ENCODE results near the gene CTSD.

- TF ChIP-seq CTCF (IDR thresholded peaks at IDR 0.05; ENCODE audit: control extremely low read depth in 1 of 3, insufficient read depth in 1 of 3, low read depth in 1 of 3, low read length in 3 of 3) (no peak), BCL11A (IDR thresholded peaks at IDR 0.05; ENCODE audit: low read depth in 2 of 2, low read length in 2 of 2) (no peak), USF2 (IDR thresholded peaks at IDR 0.05; ENCODE audit: low read length) (no peak), POLR2AphosphoS5 (IDR thresholded peaks at IDR 0.05; ENCODE audit: low read depth, low read length) (no peak), TBP (IDR thresholded peaks at IDR 0.05; ENCODE audit: low read depth, low read length) (no peak), CHD1 (IDR thresholded peaks at IDR 0.05; ENCODE audit: low read depth, low read length) (no peak), KDM4A (IDR thresholded peaks at IDR 0.05; ENCODE audit: low read depth, low read length, severe bottlenecking) (no peak), NRF1 (IDR thresholded peaks at IDR 0.05; ENCODE audit: low read depth, low read length) (no peak), POLR2A (IDR thresholded peaks at IDR 0.05; ENCODE audit: control extremely low read depth in 1 of 2, low read depth in 2 of 2, low read length in 2 of 2) (no peak), RNF2 (IDR thresholded peaks at IDR 0.05; ENCODE audit: borderline replicate concordance, low read depth, low read length, missing control alignments, poor library complexity, severe bottlenecking) (no peak), SP1 (IDR thresholded peaks at IDR 0.05; ENCODE audit: low read depth, low read length) (no peak), CEBPB (IDR thresholded peaks at IDR 0.05; ENCODE audit: low read depth, low read length) (no peak), EZH2 (IDR thresholded peaks at IDR 0.05; ENCODE audit: low read depth, low read length, severe bottlenecking) (no peak), JUN (IDR thresholded peaks at IDR 0.05; ENCODE audit: low read depth, low read length) (no peak)
These were observed 26.5 kb downstream of the CTSD start for GRCh38 chr11:1737080-1737757.
